Glomerular visceral epithelial cell (primary cell): ENCODE results near the gene INSC.

Source experiments
- DNase-seq: peaks from one replicate; pipeline ENCODE4 v3.0.0-alpha.2; 2016; ENCODE audit errors: extremely low spot score

The INSC gene

GRCh38 chr11:15216678-15217077 lies 102.0 kb downstream of the INSC start:
- DNase-seq, result no peak

GRCh38 chr11:15217416-15217815 lies 102.7 kb downstream of the INSC start:
- no peak for DNase-seq

DNA sequence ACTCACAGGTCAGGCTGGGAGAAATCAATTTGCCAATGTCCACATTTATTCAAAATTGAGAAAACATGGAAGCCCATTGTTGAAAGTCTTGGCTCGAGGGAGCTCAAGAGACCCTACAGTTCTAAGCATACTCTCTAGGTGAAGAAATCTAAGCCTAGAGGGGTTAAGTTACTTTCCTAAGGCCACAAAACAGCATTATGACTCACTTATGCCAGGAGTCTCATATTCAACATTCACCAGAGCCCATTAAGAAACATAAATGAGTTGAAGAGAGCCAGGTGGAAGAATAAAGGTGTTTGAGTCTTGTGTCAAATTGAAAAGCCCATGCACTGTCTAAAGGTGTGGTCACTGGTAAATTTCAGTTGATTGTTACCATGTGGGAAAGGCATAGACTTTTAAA lies 108.1 kb downstream of the INSC start:
- no peak for DNase-seq

- DNase-seq, result no peak
Measured at GRCh38 chr11:15223318-15223717, 108.6 kb downstream of the INSC start.

- no peak for DNase-seq
Measured at GRCh38 chr11:15224466-15224865, 109.7 kb downstream of the INSC start.

- DNase-seq, result no peak
Measured at GRCh38 chr11:15227011-15227410, 112.3 kb downstream of the INSC start.

DNA sequence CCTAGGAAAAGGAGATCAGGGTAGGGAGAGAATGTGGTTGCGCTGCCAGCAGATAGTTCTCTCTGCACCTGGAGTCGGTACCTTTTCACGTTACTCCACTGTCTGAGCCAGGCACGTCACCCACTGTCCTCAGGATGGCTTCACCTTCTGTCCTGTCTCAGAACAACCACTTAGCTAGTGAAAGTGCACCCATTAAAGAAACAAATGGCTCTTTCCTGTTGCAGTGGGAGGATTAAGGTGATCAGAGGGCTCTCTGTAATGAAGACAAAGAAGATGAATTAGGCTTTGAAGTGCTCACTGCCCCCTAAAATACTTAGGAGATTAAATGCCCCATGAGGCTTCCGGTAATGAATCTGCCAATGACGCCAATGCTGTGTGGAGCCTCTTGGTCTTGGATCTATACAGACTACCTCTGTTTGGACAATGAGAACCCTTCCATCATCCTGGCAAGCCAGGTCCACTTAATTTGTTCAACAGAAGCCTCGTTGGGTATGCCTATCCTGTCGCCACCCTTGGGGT lies 113.7 kb downstream of the INSC start:
- no peak for DNase-seq

GRCh38 chr11:15229069-15229468 lies 114.3 kb downstream of the INSC start:
- no peak for DNase-seq

- no peak for DNase-seq
Measured at GRCh38 chr11:15232496-15232895, 117.8 kb downstream of the INSC start.

DNA sequence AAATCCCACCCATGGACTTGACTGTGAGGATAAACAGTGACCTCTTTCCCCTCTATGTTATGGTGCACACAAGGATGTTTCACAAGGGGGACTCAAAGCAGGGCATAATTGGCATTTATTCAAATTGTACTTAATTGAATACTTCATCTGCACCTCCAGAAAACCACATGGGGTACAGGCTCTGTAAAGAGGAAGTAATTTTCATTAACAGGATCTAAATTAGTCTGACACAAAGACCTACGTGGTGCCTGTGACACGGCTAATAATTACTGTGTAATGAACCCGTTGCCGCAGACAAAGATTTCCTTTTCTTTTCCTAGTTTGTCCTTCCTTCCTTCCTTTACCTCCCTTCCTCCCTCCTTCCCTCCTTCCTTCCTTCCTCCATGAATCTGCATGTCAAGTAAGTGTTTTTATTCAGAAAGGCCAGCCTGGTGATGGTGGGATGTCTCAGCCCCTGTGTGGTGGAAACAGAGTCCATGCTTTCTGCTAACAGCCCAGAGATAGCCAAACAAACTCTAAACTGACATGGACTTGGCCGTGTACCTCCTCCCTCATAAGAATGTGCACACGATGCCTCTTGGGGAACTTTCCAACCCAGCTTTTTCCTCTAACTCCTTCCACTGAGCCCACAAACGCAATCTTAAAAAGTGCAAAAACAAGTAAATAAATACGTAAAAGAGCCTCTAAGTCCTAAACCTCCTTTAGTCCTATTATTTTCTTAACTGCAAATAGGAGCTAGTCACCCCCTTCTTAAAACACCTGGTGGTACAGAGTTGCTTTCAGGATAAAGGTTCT lies 118.8 kb downstream of the INSC start:
- DNase-seq, result no peak

- no peak for DNase-seq
Measured at GRCh38 chr11:15234796-15235195, 120.1 kb downstream of the INSC start.

DNA sequence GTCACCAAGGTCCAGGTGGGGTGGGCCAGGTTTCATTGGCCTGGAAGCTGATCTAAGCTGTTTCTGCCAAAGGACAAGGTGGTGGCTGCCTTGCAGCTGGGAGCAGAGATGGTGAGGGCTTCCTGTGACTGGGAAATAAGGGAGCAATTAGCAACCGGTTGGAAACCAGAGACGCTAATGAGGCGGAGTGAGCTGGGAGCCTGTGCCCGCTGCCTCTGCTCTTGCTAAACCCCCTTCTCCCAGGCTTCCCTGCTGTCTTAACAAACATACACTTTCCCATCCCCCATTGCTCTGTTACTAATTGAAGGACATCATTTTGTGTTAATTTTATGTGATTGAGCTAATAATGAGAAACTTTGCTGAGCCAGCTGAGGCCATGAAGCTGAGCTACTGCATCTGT lies 121.8 kb downstream of the INSC start:
- DNase-seq, result no peak

- DNase-seq, result no peak
Measured at GRCh38 chr11:15238856-15239255, 124.1 kb downstream of the INSC start.

DNA sequence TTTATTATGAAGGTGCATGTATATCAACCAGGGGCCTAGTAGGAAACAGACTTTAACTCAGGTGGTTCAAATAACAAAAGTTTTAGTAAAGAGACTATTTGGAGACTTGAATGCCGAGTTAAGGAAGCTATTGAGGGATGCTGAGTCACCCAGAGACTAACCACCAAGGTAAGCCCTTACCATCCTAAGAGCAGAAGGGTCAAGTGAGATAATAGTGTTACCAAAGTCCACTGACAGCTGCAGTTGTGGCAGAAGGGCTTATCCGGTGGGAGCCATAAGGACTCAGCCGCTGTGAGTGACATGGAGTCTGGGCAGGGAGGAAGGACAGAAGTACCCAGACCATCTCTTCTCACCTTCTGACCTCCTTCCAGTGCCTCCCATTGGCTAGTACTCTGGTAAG lies 134.0 kb downstream of the INSC start:
- no peak for DNase-seq

GRCh38 chr11:15258433-15259165 lies 143.9 kb downstream of the INSC start:
- peak; percentile 46 for DNase-seq

DNA sequence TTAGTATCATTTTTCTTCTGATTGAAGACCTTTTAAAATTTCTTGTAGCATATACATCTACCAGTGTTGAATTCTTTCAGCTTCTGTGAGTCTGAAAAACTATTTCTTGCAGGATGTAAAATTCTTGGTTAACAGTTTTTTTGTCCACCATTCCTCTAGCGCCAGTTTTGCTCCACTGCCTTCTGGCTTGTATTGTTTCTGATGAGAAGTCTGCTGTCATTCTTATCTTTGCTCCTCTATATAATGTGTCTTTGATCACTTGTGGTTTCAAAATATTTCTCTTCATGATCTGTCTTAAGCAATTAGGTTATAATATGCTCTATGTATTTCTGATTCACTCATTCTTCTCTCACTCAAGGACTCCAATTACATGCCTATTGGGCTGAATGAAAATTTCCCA lies 152.3 kb downstream of the INSC start:
- no peak for DNase-seq

DNA sequence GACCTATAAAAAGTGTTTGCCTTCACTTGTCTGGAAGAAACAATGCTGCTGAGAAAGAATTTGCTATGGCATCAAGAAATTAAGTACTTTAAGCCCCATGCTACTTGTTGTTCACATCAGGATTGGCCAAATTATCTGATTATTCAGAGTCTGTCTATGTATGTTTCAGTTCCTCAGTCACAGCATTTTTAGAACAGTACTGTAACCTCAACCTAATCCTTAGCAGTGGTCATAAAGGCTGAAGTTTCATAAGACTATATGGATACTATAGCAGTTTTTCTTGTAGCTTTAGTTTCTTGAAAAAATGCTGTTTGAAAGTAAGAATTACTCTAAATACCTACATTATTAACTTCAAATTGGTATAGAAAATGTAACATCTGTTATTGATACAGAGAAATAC lies 153.9 kb downstream of the INSC start:
- no peak for DNase-seq

GRCh38 chr11:15275141-15275540 lies 160.4 kb downstream of the INSC start:
- no peak for DNase-seq

- no peak for DNase-seq
Measured at GRCh38 chr11:15276621-15277020, 161.9 kb downstream of the INSC start.

DNA sequence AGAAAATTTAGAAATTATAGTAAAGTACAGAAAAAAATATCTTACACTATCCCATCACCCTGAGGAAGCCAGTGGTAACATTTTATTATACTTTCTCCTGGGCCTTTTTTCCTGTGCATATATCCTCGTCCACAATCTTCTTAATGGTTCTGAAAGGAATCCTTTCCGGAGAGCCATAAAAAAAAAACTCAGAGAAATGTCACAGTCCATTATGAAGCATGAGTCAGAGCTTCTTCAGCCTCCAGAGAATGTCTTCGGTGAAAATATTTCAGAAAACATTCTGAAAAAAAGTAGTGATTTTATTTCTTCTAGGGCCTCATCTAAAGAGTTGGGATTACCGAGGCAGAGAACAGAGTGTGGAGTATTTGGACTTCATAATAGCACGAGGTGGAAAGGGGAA lies 163.4 kb downstream of the INSC start:
- DNase-seq, result no peak

DNA sequence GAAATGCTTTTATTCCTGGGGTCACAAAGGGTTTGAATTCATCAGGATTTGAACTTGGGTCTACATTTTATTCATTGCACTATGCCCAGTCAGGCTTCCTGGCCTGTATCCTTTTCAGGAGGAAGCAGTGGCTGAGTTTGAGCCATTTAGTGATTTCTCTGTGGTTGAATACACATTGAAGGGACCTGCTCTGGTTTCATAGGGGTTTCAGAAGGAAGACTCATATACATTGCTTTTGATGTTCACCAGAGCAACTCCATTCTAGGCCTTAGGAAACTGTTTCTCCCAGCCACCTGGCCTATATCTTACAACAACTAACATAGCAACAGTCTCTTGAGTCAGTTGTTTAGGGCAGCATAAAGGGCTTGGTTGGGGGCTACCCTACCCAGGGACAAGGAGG lies 165.7 kb downstream of the INSC start:
- no peak for DNase-seq

DNA sequence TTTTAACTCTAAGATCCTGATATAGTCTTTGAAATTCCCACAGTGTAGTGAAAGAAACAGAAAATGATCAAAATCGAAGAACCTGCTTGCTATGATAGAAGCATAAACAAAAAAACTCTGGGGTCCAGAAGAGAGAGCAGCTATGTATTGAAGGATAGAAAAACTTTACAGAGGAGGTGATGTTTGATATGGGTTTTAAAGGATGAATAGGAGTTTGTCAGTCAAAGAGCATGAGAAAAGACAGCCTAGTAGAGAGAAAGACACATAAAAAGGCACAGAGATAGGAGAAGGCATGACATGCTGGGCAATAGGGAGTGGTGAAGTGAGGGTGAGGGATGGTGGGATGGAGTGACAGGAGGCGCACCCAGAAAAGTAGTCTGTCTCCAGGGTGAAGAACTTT lies 168.0 kb downstream of the INSC start:
- DNase-seq, result no peak

- no peak for DNase-seq
Measured at GRCh38 chr11:15286465-15286864, 171.7 kb downstream of the INSC start.
